Neural progenitor cell (in vitro differentiated cells): ENCODE data around the gene BCL7A. TPM values are rescaled to one million over a fixed set of nuclear protein-coding genes. Genes with fewer than 3 reads are reported as not detected.

Experiments
- DNase-seq: peaks from one replicate; pipeline ENCODE4 v3.0.0-alpha.2; 2016; ENCODE audit warnings: low spot score
- H2AFZ ChIP-seq: fragments of 200-600 bp; sonication (generic); replicated peaks from 2 replicates; pipeline ENCODE4 v1.6.1; 2016; ENCODE audit warnings: antibody characterized with exemption
- H3F3A ChIP-seq: fragments of 200-600 bp; sonication (generic); 2 replicates; pipeline ENCODE4 v1.6.1; 2016; ENCODE audit warnings: antibody characterized with exemption, low read depth
- H3K27ac ChIP-seq: fragments of 200-600 bp; sonication (generic); 2 replicates; pipeline ENCODE4 v1.5.1; 2016; ENCODE audit warnings: mild to moderate bottlenecking
- H3K27me3 ChIP-seq: fragments of 200-600 bp; sonication (generic); 2 replicates; pipeline ENCODE4 v1.6.1; 2016; ENCODE audit warnings: mild to moderate bottlenecking, moderate library complexity
- H3K36me3 ChIP-seq: fragments of 200-600 bp; sonication (generic); 2 replicates; pipeline ENCODE4 v1.5.1; 2016
- H3K4me1 ChIP-seq: fragments of 200-600 bp; sonication (generic); 2 replicates; pipeline ENCODE4 v1.6.1; 2016; ENCODE audit warnings: mixed run types
- H3K4me2 ChIP-seq: fragments of 200-600 bp; sonication (generic); 2 replicates; pipeline ENCODE4 v1.6.1; 2016
- H3K4me3 ChIP-seq: fragments of 200-600 bp; sonication (generic); 2 replicates; pipeline ENCODE4 v1.5.1; 2016
- H3K79me2 ChIP-seq: fragments of 200-600 bp; sonication (generic); 2 replicates; pipeline ENCODE4 v1.6.1; 2016; ENCODE audit warnings: low read depth
- H3K9ac ChIP-seq: fragments of 200-600 bp; sonication (generic); 2 replicates; pipeline ENCODE4 v1.6.1; 2016
- H3K9me3 ChIP-seq: fragments of 200-600 bp; sonication (generic); 2 replicates; pipeline ENCODE4 v1.5.1; 2016; ENCODE audit warnings: low read depth
- H4K20me1 ChIP-seq: fragments of 200-600 bp; sonication (generic); 2 replicates; pipeline ENCODE4 v1.6.1; 2016; ENCODE audit warnings: low read depth
- H3K27ac Mint-ChIP-seq: 3 replicates; pipeline ENCODE4 v1.8.0; 2021; ENCODE audit warnings: mixed read lengths
- H3K27me3 Mint-ChIP-seq: 2 replicates; pipeline ENCODE4 v1.8.0; 2022; ENCODE audit warnings: low read depth, mild to moderate bottlenecking, inconsistent platforms, moderate library complexity, mixed read lengths; ENCODE audit not compliant: insufficient read depth
- H3K36me3 Mint-ChIP-seq: 3 replicates; pipeline ENCODE4 v1.8.0; 2021; ENCODE audit warnings: mixed read lengths
- H3K4me1 Mint-ChIP-seq: 3 replicates; pipeline ENCODE4 v1.8.0; 2021; ENCODE audit warnings: mixed read lengths
- H3K4me3 Mint-ChIP-seq: 3 replicates; pipeline ENCODE4 v1.8.0; 2021; ENCODE audit warnings: mild to moderate bottlenecking, moderate library complexity, mixed read lengths
- H3K9me3 Mint-ChIP-seq: 3 replicates; pipeline ENCODE4 v1.8.0; 2020; ENCODE audit warnings: mixed read lengths
- EZH2 ChIP-seq: fragments of 200-600 bp; sonication (generic); IDR thresholded peaks from 2 replicates; pipeline ENCODE4 v1.6.1; 2017; ENCODE audit warnings: antibody characterized with exemption, mild to moderate bottlenecking, moderate library complexity
- EZH2phosphoT487 ChIP-seq: fragments of 200-600 bp; sonication (generic); IDR thresholded peaks from 2 replicates; pipeline ENCODE4 v1.6.1; 2017; ENCODE audit warnings: antibody characterized with exemption
- total RNA-seq: library from RNA; depleted of rRNA; stranded (reverse); fragments of >200 nt; gene quantifications from 2 replicates; pipeline ENCODE4 v1.2.3, GENCODE V29; 2015; ENCODE audit warnings: low replicate concordance
- TF ChIP-seq, protein P1 (sequence below): fragments of 200-600 bp; sonication (generic); IDR thresholded peaks from 2 replicates; pipeline ENCODE4 v1.5.1; 2017; ENCODE audit warnings: antibody characterized with exemption, mild to moderate bottlenecking

BCL7A gene
- total RNA-seq, 1 donor from 2014 or later = 22.1 TPM

DNA sequence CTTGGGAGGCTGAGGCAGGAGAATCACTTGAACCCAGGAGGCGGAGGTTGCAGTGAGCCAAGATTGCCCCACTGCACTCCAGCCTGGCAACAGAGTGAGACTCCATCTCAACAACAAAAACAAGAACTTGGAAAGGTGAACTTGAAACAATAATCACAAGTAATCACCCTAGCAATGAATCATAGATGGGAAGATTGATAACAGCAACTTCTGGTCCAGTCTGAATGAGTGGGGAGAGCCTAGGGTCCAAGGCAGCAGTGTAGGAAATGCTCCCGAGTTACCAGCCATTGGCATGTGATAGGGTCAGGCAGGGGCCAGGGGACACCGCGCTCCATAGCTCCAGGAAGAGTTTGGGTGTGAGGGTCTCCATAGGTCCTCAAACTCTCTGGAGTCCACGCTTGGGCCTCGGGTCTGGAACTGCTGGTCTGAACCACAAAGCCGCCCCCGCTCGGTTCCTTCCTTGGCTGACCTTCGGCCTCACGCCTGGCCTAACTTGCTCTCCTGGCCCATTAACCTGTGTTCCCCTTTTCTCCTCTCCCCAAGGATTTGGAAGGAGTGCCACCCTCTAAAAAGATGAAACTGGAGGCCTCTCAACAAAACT is 37.0 kb downstream of the BCL7A start:
- no peak overlapping the region for H3K4me3 Mint-ChIP-seq
- DNase-seq = no peak
- H3K9me3 Mint-ChIP-seq = no peaks in the 10 kb centered on the region
- Histone ChIP-seq H3K4me3 (no peak overlapping the region), H3K4me2 (no peak overlapping the region), H2AFZ (no peak overlapping the region), H3K27me3 (no peaks in the 10 kb centered on the region), H3K9me3 (no peaks in the 10 kb centered on the region), H3K9ac (no peak overlapping the region), H3K79me2 (no peaks in the 10 kb centered on the region), H3K36me3 (no peaks in the 10 kb centered on the region), H3K4me1 (no peaks in the 10 kb centered on the region), H4K20me1 (peaks cover 23% of the 10 kb centered on the region), H3F3A (peaks cover 11% of the 10 kb centered on the region), H3K27ac (no peak overlapping the region)
- H3K4me1 Mint-ChIP-seq = peaks cover 13% of the 10 kb centered on the region
- peaks cover 28% of the 10 kb centered on the region for H3K36me3 Mint-ChIP-seq
- no peak for TF ChIP-seq EZH2phosphoT487
- no peak for TF ChIP-seq EZH2
- TF ChIP-seq, protein P1, sequence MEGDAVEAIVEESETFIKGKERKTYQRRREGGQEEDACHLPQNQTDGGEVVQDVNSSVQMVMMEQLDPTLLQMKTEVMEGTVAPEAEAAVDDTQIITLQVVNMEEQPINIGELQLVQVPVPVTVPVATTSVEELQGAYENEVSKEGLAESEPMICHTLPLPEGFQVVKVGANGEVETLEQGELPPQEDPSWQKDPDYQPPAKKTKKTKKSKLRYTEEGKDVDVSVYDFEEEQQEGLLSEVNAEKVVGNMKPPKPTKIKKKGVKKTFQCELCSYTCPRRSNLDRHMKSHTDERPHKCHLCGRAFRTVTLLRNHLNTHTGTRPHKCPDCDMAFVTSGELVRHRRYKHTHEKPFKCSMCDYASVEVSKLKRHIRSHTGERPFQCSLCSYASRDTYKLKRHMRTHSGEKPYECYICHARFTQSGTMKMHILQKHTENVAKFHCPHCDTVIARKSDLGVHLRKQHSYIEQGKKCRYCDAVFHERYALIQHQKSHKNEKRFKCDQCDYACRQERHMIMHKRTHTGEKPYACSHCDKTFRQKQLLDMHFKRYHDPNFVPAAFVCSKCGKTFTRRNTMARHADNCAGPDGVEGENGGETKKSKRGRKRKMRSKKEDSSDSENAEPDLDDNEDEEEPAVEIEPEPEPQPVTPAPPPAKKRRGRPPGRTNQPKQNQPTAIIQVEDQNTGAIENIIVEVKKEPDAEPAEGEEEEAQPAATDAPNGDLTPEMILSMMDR = no peak
- H3K27me3 Mint-ChIP-seq = peaks cover 10% of the 10 kb centered on the region
- H3K27ac Mint-ChIP-seq = no peak overlapping the region

DNA sequence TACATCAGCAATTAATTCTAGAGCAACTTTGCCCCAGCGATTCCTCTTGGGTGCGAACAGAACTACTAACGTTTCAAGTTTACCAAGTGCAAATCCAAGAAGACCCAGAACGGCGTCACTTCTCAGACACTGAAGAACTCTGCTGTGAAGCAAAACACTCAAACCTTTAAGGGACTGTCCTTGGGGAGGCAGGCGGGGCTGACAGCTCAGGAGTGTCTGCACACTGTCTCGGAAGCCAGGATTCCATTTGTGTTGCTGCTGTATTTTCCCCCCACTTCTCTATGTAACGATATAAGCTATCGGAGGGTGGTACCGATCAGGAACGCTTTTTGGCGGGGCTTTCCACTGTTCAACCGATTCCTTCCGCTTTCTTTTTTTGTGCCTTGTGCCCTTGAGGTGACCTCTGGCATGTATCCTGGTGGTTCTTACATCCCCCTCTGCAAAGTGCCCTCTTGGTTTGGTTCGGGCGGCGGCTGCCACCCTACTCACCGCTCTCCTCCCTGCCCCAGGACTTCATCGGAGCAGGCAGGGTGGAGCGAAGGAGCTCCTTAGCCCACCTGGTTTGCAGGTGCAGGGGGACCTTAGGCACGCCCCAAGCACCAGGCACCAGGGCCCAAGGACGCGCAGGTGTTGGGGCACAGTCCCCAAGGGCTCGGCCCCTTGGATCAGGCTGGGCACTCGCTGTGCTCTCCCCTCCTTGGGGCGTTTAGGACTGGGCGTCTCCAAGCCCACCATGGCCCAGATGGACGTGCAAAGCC is 37.7 kb downstream of the BCL7A start:
- H3K36me3 ChIP-seq = no peaks in the 10 kb centered on the region
- H3F3A ChIP-seq = peaks cover 16% of the 10 kb centered on the region
- H3K9me3 Mint-ChIP-seq = no peaks in the 10 kb centered on the region
- no peak overlapping the region for H2AFZ ChIP-seq
- H3K9ac ChIP-seq = no peak overlapping the region
- H3K36me3 Mint-ChIP-seq = peaks cover 28% of the 10 kb centered on the region
- peaks cover 21% of the 10 kb centered on the region for H3K4me1 Mint-ChIP-seq
- DNase-seq = no peak
- no peak overlapping the region for H3K4me3 ChIP-seq
- H3K4me2 ChIP-seq = no peak overlapping the region
- no peak for TF ChIP-seq EZH2phosphoT487
- TF ChIP-seq EZH2 = no peak
- TF ChIP-seq, protein P1 = no peak
- H3K4me3 Mint-ChIP-seq = no peak overlapping the region
- peaks cover 10% of the 10 kb centered on the region for H3K27me3 Mint-ChIP-seq
- no peaks in the 10 kb centered on the region for H3K27me3 ChIP-seq
- no peak overlapping the region for H3K27ac Mint-ChIP-seq
- no peak overlapping the region for H3K27ac ChIP-seq
- H4K20me1 ChIP-seq = peaks cover 26% of the 10 kb centered on the region
- H3K4me1 ChIP-seq = peaks cover 2% of the 10 kb centered on the region
- H3K79me2 ChIP-seq = no peaks in the 10 kb centered on the region
- no peaks in the 10 kb centered on the region for H3K9me3 ChIP-seq

DNA sequence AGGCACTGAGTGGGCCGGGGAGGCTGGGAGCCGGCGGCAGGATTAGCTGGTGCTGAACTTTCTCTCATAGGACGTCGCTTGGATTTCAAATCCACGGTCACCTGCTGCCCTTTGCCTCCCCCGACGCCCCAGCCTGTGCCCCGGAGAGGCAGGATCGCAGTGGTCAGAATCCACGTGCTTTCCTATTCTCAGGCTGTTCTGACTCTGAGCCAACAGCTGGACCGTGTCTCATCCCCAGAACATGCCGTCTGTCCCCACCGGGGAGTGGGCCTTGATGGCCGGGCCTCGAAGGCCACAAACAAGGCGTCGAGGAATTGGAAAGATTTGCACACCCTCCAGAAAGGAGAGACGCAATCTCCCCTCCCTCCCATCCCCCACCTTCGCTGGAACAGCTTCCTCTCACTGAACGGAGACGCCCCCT is 38.4 kb downstream of the BCL7A start:
- Histone ChIP-seq H3K36me3 (no peaks in the 10 kb centered on the region), H2AFZ (no peak overlapping the region), H3K27ac (no peak overlapping the region), H3K27me3 (no peaks in the 10 kb centered on the region), H3K9ac (no peak overlapping the region), H3K9me3 (no peaks in the 10 kb centered on the region), H3K4me1 (peaks cover 9% of the 10 kb centered on the region), H3K4me3 (no peak overlapping the region), H3K4me2 (no peak overlapping the region), H3F3A (peaks cover 23% of the 10 kb centered on the region), H3K79me2 (no peaks in the 10 kb centered on the region), H4K20me1 (peaks cover 30% of the 10 kb centered on the region)
- Mint-ChIP-seq H3K9me3 (no peaks in the 10 kb centered on the region), H3K4me3 (no peak overlapping the region), H3K4me1 (peaks cover 28% of the 10 kb centered on the region), H3K27me3 (peaks cover 5% of the 10 kb centered on the region), H3K36me3 (peaks cover 28% of the 10 kb centered on the region), H3K27ac (no peak overlapping the region)
- DNase-seq = no peak
- TF ChIP-seq, protein P1 = no peak
- TF ChIP-seq EZH2phosphoT487 = no peak
- TF ChIP-seq EZH2 = no peak
